Choroid plexus epithelial cell (primary cell): Measurements from ENCODE around the gene CALR.
A peak's percentile ranks its signal among the peaks of the same experiment; 100 is the strongest.

Experiments used
- DNase-seq: peaks from one replicate; pipeline ENCODE4 v3.0.0-alpha.2; 2010; ENCODE audit warnings: low read depth
- H3K4me3 ChIP-seq: 2 replicates; pipeline ENCODE4 v1.5.1; 2011; ENCODE audit warnings: low read depth, mild to moderate bottlenecking, control low read depth, low read length, moderate library complexity
- TF ChIP-seq, protein P1 (sequence below): conservative IDR thresholded peaks from 2 replicates; pipeline ENCODE4 v1.5.1; 2011; ENCODE audit warnings: low read depth, mild to moderate bottlenecking, control low read depth, inconsistent platforms, low read length, moderate library complexity

The CALR gene

GRCh38 chr19:12922959-12923358 lies 15.4 kb upstream of the CALR start:
- H3K4me3 ChIP-seq: no peak overlapping the region
- TF ChIP-seq, protein P1, sequence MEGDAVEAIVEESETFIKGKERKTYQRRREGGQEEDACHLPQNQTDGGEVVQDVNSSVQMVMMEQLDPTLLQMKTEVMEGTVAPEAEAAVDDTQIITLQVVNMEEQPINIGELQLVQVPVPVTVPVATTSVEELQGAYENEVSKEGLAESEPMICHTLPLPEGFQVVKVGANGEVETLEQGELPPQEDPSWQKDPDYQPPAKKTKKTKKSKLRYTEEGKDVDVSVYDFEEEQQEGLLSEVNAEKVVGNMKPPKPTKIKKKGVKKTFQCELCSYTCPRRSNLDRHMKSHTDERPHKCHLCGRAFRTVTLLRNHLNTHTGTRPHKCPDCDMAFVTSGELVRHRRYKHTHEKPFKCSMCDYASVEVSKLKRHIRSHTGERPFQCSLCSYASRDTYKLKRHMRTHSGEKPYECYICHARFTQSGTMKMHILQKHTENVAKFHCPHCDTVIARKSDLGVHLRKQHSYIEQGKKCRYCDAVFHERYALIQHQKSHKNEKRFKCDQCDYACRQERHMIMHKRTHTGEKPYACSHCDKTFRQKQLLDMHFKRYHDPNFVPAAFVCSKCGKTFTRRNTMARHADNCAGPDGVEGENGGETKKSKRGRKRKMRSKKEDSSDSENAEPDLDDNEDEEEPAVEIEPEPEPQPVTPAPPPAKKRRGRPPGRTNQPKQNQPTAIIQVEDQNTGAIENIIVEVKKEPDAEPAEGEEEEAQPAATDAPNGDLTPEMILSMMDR: no peak
- no peak for DNase-seq

DNA sequence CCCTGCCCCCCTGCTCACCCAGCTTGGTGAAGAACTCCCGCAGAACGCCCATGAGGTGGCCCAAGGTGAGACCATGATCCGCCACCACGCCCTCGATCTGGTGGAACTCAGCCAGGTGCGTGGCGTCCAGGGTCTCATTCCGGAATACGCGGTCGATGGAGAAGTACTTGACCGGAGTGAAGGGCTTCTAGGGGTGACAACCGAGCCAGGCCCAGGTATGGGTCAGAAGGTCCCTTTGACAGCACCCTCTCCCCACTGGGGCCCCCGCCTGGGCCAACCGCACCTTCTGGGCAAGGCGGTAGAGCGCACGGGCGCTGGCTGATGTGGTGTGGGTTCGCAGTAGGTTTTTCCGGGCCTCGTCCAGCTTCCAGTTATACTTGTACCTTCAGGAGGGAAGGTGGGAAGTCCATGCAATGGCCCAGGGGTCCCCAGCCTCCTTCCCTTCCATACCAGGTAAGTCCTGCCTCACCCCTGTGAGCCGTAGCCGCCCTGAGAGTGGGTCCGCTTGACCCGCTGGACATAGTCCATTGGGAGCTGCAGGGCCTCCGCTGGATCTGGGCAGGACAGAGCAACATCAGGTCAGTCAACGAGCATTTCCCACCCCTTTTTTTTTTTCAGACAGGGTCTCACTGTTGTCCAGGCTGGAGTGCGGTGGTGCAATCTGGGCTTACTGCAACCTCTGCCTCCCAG lies 13.6 kb upstream of the CALR start:
- no peak overlapping the region for H3K4me3 ChIP-seq
- DNase-seq: no peak
- TF ChIP-seq, protein P1: no peak

DNA sequence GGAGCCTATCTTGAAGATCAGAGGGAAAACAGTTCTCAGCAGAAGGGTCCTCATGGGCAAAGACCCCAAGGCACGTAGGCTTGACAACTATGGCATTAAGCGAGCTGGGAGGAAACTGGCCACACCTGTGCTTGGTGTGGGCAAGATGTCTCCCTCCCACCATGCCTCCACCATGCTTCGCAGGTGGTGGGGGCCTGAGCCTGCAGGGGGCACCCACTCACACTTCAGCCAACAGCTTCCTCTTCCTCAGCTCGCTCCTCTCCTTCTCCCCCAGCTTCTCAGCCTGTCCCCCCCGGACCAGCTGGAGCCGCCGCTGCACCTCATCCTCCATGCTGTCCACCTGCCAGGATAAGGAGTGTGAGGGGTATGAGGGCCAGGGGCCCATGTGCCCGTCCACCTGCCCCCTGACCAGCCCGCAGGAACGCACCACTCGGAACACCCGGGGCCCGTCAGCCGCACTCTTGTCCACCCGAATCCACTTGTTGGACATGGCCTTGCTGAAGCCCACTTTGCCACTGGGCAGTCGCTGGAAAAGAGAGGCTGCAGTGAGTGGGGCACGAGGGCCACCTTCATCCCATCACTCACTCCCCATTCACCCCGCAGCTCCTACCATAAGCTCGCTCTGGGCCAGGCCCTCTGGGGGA lies 8.3 kb upstream of the CALR start:
- TF ChIP-seq, protein P1: no peak
- H3K4me3 ChIP-seq: no peak overlapping the region
- DNase-seq: no peak

DNA sequence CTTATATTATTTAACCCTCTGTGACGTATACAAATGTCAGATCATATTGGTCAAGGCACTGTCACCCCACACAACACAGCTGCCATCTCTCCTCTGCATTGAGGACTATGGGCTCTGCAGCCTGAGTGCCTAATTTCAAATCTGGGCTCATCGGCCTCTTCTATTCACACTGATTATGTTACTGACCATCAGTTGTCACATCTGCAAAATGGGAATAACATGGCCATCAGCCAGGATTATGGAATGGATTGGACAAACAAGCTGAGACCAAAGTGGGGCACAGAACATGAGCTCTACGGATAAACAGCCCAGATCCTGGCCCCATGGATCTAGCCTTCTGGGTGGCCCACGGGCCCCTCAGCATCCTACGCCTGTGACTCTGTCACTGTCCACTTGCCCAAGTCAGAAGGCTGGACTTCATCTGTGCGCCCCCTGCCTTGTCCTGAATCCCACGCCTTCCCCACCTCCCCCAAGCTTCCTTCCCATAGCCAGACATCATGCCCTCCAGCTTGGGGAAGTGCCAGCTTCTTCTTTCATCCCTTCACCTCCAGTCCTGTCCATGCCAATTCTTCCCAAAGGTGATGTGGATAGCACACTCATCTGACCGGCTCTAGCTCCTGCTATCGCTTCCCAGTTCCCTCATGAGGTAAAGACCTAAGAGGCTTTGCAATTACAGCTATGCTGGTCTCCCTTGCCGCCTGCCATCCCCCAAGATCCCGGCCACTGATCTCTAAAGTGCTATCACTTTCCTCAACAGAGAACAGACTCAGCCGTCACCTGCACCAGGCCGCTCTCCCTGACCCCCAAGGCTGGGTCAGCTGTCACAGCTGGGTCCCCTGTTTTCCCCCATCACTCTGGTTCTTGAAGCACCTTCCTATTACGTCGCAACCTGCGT lies 5.8 kb upstream of the CALR start:
- TF ChIP-seq, protein P1: no peak
- H3K4me3 ChIP-seq: peak overlapping the region; percentile 100
- no peak for DNase-seq

GRCh38 chr19:12933287-12934072 lies 4.9 kb upstream of the CALR start, which contains the start of gene FARSA:
FARSA (minus strand) TSS chr19:12933711; CDS start chr19:12933696, 15 bp downstream.
- DNase-seq: peak; percentile 94

GRCh38 chr19:12935071-12935470 lies 3.3 kb upstream of the CALR start:
- TF ChIP-seq, protein P1: no peak
- H3K4me3 ChIP-seq: no peak overlapping the region
- DNase-seq: no peak

More at GRCh38 chr19:12933287-12934072, 4.9 kb upstream of the CALR start, which contains the start of gene FARSA:
- TF ChIP-seq, protein P1: no peak
- peak within 1 kb of the TSS; percentile 100 for H3K4me3 ChIP-seq
